HG02798 (cell line): ENCODE results near the gene TOMM34.

Source experiments
- ATAC-seq: cut with Tn5 transposase; IDR thresholded peaks from one replicate; pipeline ENCODE4 v1.9.1; 2021; ENCODE audit warnings: mild to moderate bottlenecking; ENCODE audit not compliant: unreplicated experiment, poor library complexity

TOMM34 gene

DNA sequence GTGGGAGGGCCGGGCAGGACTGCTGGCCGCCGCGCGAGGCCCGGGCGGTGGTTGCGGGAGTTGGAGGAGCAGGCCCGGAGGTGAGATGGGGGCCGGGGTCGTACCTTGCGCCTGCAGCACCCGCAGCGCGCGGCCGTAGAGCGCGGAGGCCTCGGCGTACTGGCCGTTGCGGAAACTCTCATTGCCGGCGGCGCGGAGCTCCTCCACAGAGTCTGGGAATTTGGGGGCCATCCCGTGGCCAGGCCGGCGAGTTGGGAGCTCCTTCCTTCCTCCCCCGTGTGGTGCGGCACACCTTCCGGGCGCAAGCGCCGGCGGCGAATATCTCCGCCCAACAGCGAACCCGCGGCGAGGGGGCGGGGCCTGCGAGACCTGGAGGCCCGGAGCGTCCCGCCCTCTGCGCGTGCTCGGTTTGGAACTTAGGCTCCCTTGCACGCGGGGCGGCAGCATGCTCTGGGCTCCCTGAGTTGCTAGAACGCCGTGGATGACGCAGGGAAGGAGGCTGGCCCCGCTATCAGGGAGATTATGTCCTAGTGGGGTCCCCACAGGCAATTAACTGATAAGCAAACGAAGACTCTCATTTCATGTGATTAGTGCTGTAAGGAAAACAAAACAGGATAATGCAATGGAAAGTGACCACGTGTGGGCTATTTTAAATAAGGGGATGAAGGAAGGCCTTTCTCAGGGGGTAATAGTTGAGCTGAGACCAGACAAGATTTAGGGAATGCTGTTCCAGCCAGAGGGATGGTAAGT lies at the start of gene TOMM34:
Gene TOMM34 (minus strand): TSS at position 295 of the 750 bp plus-strand sequence. CDS start 64 bp downstream, at position 231.
- peak; percentile 92 for ATAC-seq

DNA sequence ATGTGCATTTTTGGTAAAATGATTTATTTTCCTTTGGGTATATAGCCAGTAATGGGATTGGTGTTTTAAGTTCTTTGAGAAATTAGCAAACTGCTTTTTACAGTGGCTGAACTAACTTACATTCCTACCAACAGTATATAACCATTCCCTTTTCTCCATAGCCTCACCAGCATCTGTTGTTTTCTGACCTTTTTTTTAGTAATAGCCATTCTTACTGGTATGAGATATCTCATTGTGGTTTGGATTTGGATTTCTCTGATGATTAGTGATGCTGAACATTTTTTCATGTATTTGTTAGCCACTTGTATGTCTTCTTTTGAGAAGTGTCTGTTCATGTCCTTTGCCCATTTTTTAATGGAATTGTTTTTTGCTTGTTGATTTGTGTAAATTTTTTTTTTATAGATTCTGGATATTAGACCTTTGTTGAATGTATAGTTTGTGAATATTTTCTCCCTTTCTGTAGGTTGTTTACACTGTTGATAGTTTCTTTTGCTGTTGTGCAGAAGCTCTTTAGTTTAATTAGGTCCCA lies 48.4 kb upstream of the TOMM34 start:
- ATAC-seq: no peak

DNA sequence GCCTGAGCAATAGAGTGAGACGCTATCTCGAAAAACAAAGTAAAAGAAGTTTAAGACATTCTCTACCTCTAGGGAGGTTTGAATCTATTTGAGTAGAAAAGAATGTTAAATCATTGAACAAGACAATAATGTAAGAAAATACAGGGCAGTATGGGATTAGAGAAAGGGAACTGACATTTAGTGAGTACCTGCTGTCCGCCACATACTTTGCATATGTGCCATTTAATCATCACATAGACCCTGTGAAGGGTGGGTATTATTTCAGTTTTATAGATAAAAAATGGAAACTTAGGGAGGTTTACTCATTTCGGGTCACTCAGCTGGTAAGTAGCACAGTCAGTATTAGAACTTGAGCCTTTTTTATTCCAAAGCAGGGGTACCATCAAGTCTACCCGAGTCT lies 37.5 kb upstream of the TOMM34 start:
- no peak for ATAC-seq

DNA sequence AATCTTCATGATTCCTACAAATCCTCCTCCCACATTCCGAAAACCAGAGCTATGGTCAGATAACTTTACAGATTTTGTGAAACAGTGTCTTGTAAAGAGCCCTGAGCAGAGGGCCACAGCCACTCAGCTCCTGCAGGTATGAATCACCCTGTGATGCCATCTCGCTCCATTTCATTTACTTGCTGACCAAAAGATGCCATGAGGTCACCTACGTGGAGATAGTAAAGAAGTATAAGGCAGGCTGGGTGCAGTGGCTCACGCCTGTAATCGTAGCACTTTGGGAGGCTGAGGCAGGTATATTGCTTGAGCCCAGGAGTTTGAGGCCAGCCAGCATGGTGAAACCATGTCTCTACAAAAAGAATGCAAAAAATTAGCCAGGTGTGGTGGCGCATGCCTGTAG lies 37.0 kb upstream of the TOMM34 start:
- ATAC-seq: no peak

DNA sequence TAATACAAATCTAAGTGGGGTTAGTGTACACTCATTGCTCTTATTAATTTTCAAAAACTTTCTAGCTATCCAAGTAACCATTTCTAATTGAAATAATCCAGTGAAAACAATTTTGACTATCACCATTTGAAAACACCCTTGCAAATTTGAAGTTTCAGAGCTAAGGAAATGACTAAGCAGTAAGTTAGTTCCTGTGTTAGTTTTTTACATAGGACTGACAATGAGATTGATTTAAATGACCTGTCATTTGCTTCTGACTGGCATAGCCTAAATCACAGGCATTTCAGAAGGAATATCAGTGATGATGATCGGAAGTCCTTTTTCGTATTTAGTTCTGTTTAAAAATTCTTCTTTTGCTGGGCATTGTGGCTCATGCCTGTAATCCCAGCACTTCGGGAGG lies 33.1 kb upstream of the TOMM34 start:
- no peak for ATAC-seq

GRCh38 chr20:44990957-44991356 lies 30.8 kb upstream of the TOMM34 start:
- no peak for ATAC-seq

DNA sequence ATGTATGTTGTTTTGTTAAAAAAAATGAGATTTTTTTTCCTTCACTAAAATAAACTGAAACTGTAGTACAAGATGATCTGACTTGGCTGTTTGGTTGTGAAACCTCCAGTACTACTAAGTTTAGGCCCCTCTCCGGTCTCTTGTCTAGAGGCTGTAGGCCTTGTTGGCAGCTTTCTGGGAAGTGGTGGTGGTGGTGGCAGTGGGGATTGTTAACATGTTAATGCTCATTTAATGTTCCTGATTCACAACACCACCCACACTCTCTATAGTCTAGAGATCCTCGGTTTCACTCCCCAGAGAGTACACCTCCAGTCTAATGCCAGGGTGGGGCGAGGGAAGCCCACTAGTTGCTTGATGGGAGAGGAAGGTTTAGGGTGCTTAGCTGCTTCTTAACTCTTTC lies 30.2 kb upstream of the TOMM34 start:
- no peak for ATAC-seq

- no peak for ATAC-seq
Measured at GRCh38 chr20:44988631-44989171, 28.5 kb upstream of the TOMM34 start.

DNA sequence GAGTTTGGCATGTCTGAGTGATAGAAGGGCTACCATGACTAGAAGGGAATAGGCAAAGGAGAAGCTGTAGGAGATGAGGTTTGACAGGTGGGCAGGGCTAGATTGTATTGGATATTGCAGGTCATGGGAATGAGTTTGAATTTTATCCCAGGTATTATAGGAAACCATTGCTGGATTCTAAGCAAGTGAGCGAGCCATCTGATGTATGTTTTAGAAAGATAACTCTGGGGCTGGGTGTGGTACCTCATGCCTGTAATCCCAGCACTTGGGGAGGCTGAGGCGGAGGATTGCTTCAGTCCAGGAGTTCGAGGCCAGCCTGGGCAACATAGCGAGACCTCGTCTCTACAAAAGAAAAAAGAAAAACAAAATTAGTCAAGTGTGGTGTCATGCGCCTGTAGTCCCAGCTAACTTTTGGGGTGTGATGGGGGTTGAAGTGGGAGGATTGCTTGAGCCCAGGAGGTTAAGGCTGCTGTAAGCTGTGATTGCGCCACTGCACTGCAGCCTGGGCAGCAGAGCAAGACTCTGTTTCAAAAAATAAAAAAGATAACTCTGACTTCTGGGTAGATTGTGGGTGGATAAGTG lies 23.0 kb upstream of the TOMM34 start:
- ATAC-seq: no peak

DNA sequence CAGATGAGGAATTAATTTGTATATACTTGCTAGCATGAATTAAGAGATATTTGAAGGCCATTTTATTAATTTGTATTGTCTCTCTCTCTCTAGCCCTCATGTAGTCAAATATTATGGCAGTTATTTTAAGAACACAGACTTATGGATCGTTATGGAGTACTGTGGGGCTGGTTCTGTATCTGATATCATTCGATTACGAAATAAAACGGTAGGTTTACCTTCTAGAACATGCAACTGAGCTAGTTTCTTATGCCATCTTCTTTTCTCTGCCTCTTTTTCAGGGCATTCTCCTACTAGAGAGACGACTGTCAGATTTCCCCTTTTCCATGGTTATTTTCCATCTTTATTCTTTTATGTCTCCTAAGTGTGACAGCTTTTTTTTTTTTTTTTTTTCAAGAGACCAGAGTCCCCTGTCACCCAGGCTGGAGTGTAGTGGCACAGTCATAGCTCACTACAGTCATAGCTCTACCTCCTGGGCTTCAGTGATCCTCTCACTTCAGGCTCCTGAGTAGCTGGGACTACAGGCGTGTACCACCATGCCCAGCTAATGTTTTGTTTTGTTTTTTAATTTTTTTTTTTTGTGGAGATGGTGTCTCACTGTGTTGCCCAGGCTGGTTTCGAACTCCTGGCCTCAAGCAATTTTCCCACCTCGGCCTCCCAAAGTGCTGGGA lies 21.7 kb upstream of the TOMM34 start:
- no peak for ATAC-seq

GRCh38 chr20:44979090-44979621 lies 19.0 kb upstream of the TOMM34 start:
- ATAC-seq: peak; percentile 91

DNA sequence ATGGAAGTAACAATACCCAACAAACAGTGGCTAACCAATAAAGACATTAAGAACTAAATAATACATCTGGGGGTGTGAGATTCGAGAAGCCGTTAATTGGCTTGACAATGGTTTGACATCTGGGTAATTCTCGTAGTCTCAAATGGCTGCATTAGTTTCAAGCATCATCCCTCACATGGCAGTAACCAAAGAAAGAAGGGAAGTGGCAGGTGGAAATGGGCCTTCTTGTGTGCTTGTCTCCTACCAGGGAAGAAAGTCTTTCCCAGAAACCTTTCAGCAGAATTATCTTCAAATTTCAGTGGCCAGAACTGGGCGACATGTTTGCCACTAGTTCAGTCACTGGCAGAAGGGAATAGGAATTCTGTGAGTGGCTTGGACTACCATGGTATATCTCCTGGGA lies 16.5 kb upstream of the TOMM34 start:
- ATAC-seq: no peak

GRCh38 chr20:44973053-44973452 lies 12.9 kb upstream of the TOMM34 start:
- ATAC-seq: no peak

DNA sequence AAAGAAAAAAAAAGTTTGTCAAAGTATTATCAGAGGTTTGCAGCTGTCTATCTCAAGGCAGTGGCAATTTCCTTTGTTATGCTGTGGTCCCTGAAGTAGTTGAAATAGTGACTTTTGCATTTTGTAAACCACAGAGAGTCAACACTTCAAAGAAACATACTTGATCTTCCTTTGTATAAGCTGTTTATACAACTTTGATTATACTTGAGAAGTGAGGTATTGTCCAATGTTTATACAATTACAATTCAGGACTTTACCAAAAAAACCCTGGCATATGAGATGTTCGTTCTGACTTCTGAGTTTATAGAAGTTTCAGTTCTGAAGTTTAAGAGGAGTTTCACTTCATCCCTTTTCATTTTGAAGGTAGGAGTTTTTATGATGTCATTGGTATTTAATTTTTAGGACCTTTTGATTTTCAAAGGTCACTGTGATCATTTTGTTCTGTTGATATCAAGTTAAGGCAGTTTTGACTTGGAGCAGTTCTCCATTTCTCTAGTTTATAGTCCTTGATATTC lies 10.1 kb upstream of the TOMM34 start:
- no peak for ATAC-seq

- ATAC-seq: no peak
Measured at GRCh38 chr20:44969300-44969894, 9.2 kb upstream of the TOMM34 start.

GRCh38 chr20:44967207-44967807 lies 7.1 kb upstream of the TOMM34 start:
- no peak for ATAC-seq

DNA sequence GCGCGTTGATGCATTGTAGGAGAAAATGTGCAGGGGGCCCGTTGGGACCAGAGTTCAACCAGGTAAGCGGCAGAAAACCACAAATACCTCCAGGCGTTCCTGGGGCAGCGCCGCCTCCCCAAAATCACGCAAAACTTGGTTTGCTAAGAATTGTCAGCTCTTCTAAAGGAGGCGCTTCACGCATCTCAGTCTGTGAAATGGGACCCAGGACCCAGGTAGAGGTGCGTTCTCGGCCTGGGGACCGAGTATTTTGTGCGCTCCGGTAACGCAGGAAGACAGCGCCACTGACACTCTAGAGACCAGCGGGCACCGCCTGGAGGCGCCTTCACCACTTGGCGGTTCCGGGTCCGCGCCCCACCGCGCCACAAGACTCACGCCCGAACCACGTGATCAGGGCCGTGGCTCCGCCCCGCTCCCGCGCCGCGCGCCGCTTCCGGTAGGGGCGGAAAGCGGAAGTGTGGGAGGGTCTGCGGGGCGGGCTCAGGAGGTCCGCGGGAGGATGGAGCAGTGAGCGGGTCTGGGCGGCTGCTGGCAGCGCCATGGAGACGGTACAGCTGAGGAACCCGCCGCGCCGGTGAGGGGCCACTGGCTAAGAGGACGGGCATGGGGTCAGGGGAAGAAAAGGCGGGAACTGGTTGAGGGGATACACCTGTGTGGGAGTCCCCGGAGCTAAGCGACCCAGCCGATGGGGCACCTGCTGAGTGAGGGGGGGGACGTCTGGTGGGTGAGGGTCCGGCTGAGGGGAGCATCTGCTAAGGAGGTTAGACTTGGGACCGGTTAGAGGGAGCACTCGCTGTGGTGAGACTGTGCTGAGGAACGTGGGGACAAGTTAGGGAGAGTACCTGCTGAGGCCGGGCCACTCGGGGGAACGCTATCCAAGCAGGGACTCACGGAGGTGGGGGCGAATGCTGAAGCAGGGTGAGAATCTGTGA lies 6.1 kb upstream of the TOMM34 start, which contains the start of gene STK4:
Gene STK4 (plus strand): TSS at position 483 of the 932 bp plus-strand sequence. CDS start 57 bp downstream, at position 540.
- peak; percentile 80 for ATAC-seq

- ATAC-seq: no peak
Measured at GRCh38 chr20:44965651-44966029, 5.4 kb upstream of the TOMM34 start.
